IMR-90 (cell line): ENCODE measurements around the gene C3orf33. TPM values are rescaled to one million over a fixed set of nuclear protein-coding genes. Genes with fewer than 3 reads are reported as not detected.
"Not testable (repeated sequence)": the region's sequence is repeated elsewhere in the genome, so short reads cannot be mapped to it uniquely, and the experiment has no call there.

Source experiments
- ATAC-seq: fragments of 200-7000 bp; cut with Tn5 transposase; 2 replicates; pipeline ENCODE4 v1.9.1; 2020; ENCODE audit warnings: low read depth, mild to moderate bottlenecking, moderate library complexity
- BruUV-seq: library from RNA; stranded (reverse); fragments of 400-500 nt; replicated peaks from 2 replicates; lab custom pipeline; 2021; lab: Mats Ljungman, UMichigan
- CTCF ChIA-PET: fragments of 300-600 bp; formaldehyde crosslinking; extraction: SDS; loops from one replicate; lab custom pipeline; 2021; ENCODE audit warnings: antibody characterized with exemption; lab: Yijun Ruan, JAX
- POLR2A ChIA-PET: fragments of 300-600 bp; sonication (Branson Sonifier 250); formaldehyde crosslinking; loops from one replicate; lab custom pipeline; 2022; ENCODE audit warnings: antibody characterized with exemption; ENCODE audit not compliant: unreplicated experiment; lab: Charles Lee
- DNase-seq: peaks from one replicate; pipeline ENCODE4 v3.0.0; 2013
- H2AFZ ChIP-seq: replicated peaks from 2 replicates; pipeline ENCODE3; 2013; ENCODE audit warnings: low read length, mild to moderate bottlenecking; ENCODE audit not compliant: poor library complexity
- H2AK5ac ChIP-seq: 2 replicates; pipeline ENCODE4 v1.6.1; 2013; ENCODE audit warnings: low read depth, low read length, inconsistent platforms
- H2AK9ac ChIP-seq: replicated peaks from 2 replicates; pipeline ENCODE3; 2013; ENCODE audit warnings: mild to moderate bottlenecking, low read depth, low read length, moderate library complexity; ENCODE audit not compliant: poor library complexity
- H2BK120ac ChIP-seq: 2 replicates; pipeline ENCODE4 v1.6.1; 2013; ENCODE audit warnings: low read depth, low read length, inconsistent platforms
- H2BK15ac ChIP-seq: 3 replicates; pipeline ENCODE4 v1.6.1; 2013; ENCODE audit warnings: low read depth, low read length, inconsistent platforms
- H2BK20ac ChIP-seq: 2 replicates; pipeline ENCODE4 v1.6.1; 2013; ENCODE audit warnings: low read depth, mild to moderate bottlenecking, inconsistent platforms, low read length, moderate library complexity
- H2BK5ac ChIP-seq: 2 replicates; pipeline ENCODE4 v1.6.1; 2013; ENCODE audit warnings: mild to moderate bottlenecking, low read depth, low read length, inconsistent platforms; ENCODE audit not compliant: poor library complexity, severe bottlenecking
- H3K14ac ChIP-seq: replicated peaks from 2 replicates; pipeline ENCODE4 v1.6.1; 2013; ENCODE audit warnings: low read depth, low read length, inconsistent platforms
- H3K18ac ChIP-seq: 2 replicates; pipeline ENCODE4 v1.6.1; 2013; ENCODE audit warnings: low read depth, low read length, control low read depth
- H3K23ac ChIP-seq: 2 replicates; pipeline ENCODE4 v1.6.1; 2013; ENCODE audit warnings: low read depth, low read length, inconsistent platforms
- H3K27ac ChIP-seq: 2 replicates; pipeline ENCODE4 v1.5.1; 2013; ENCODE audit warnings: mild to moderate bottlenecking, control low read depth, low read length; ENCODE audit not compliant: insufficient read depth
- H3K27me3 ChIP-seq: 2 replicates; pipeline ENCODE4 v1.6.1; 2013; ENCODE audit warnings: low read length; ENCODE audit not compliant: control insufficient read depth, insufficient read depth
- H3K36me3 ChIP-seq: 2 replicates; pipeline ENCODE4 v1.6.1; 2013; ENCODE audit warnings: low read length, mixed read lengths; ENCODE audit not compliant: control insufficient read depth, insufficient read depth
- H3K4ac ChIP-seq: 2 replicates; pipeline ENCODE4 v1.6.1; 2013; ENCODE audit warnings: low read depth, low read length, inconsistent platforms
- H3K4me1 ChIP-seq: 2 replicates; pipeline ENCODE4 v1.6.1; 2013; ENCODE audit warnings: low read length, mixed read lengths; ENCODE audit not compliant: control insufficient read depth, insufficient read depth
- H3K4me2 ChIP-seq: 2 replicates; pipeline ENCODE4 v1.6.1; 2013; ENCODE audit warnings: low read depth, mild to moderate bottlenecking, control low read depth, low read length, moderate library complexity
- H3K4me3 ChIP-seq: 2 replicates; pipeline ENCODE4 v1.5.1; 2013; ENCODE audit warnings: low read depth, mild to moderate bottlenecking, control low read depth, low read length, moderate library complexity; ENCODE audit not compliant: insufficient read depth
- H3K56ac ChIP-seq: 2 replicates; pipeline ENCODE4 v1.6.1; 2013; ENCODE audit warnings: low read length, inconsistent platforms; ENCODE audit not compliant: insufficient read depth; ENCODE audit errors: extremely low read depth
- H3K79me1 ChIP-seq, 2 experiments: 2 replicates each; pipeline ENCODE4 v1.6.1; 2013; ENCODE audit warnings: low read length in 2 of 2, inconsistent platforms in 1 of 2, low read depth in 1 of 2
- H3K9ac ChIP-seq: 2 replicates; pipeline ENCODE4 v1.6.1; 2013; ENCODE audit warnings: low read depth, low read length, control low read depth
- H3K9me1 ChIP-seq: 2 replicates; pipeline ENCODE4 v1.6.1; 2013; ENCODE audit warnings: low read length, inconsistent platforms; ENCODE audit not compliant: insufficient read depth
- H3K9me3 ChIP-seq: 2 replicates; pipeline ENCODE4 v1.6.1; 2013; ENCODE audit warnings: low read length; ENCODE audit not compliant: control insufficient read depth, insufficient read depth
- H4K20me1 ChIP-seq: 2 replicates; pipeline ENCODE4 v1.6.1; 2013; ENCODE audit warnings: low read length, inconsistent platforms; ENCODE audit not compliant: insufficient read depth
- H4K5ac ChIP-seq: 2 replicates; pipeline ENCODE4 v1.6.1; 2013; ENCODE audit warnings: mild to moderate bottlenecking, low read depth, low read length, control low read depth
- H4K8ac ChIP-seq, 2 experiments: 2 replicates each; pipeline ENCODE4 v1.6.1; 2013; ENCODE audit warnings: low read depth in 2 of 2, low read length in 2 of 2, control low read depth in 1 of 2, inconsistent platforms in 1 of 2
- H4K91ac ChIP-seq: 2 replicates; pipeline ENCODE4 v1.6.1; 2013; ENCODE audit warnings: low read depth, low read length, inconsistent platforms; ENCODE audit not compliant: insufficient read depth
- WGBS, 2 experiments: methylation state at CpG; one replicate each; pipeline versions ENCODE4 v1.1.5 to v1.1.7; 2013; ENCODE audit warnings: missing lambda C conversion rate in 2 of 2; ENCODE audit not compliant: insufficient read length in 1 of 2; ENCODE audit errors: extremely low coverage in 2 of 2; 5-methylcytosine and 5-hydroxymethylcytosine counted together
- dilution Hi-C: fragments of 300-500 bp; cut with HindIII; formaldehyde crosslinking; loops from one replicate; pipeline ENCODE4 v1.14.3; 2018; ENCODE audit warnings: low sequenced_read_pairs; ENCODE audit not compliant: unreplicated experiment
- in situ Hi-C: fragments of 300-500 bp; cut with MboI; formaldehyde crosslinking; loops from 3 replicates; pipeline ENCODE4 v1.14.3; 2019; ENCODE audit warnings: low sequenced_read_pairs, inconsistent platforms, mixed read lengths
- intact Hi-C: fragments of 100-400 bp; cut with micrococcal nuclease; formaldehyde crosslinking; loops from 2 replicates; pipeline ENCODE4 v1.10.0; 2022
- polyA plus RNA-seq, 3 experiments: library from polyadenylated mRNA; depleted of rRNA; stranded (reverse); fragments of >200 nt; gene quantifications; 2 replicates each; pipeline ENCODE4 v1.2.3, GENCODE V29; 2012; ENCODE audit warnings: low replicate concordance in 1 of 3
- total RNA-seq: library from RNA; depleted of rRNA; stranded (reverse); fragments of >200 nt; gene quantifications from 2 replicates; pipeline ENCODE4 v1.2.3, GENCODE V29; 2012

C3orf33 gene
- total and polyA plus RNA-seq, 2 of the 4 experiments (the other 2 are of a cell fraction), result 0.72 to 1.2 TPM

DNA sequence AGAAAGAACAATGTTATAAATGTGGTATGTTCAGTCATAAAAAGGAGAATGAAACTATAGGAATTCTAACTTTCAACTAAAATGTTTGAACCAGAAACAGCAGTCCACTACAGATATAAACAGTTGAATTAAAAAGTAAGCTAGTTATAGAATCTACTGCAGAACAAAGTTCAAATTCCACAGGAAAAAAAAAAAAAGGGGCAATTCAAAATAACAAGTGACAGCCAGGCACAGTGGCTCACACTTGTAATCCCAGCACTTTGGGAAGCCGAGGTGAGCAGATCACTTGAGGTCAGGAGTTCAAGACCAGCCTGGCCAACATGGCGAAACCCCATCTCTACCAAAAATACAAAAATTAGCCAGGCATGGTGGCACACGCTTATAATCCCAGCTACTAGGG lies 43.3 kb upstream of the C3orf33 start:
- WGBS, 2 experiments, result no CpG with 5 or more reads among the region's 3 CpGs
- H3K56ac ChIP-seq, H2AK9ac ChIP-seq, H3K14ac ChIP-seq, H3K23ac ChIP-seq, H3K4me2 ChIP-seq, H3K18ac ChIP-seq, BruUV-seq, dilution Hi-C loops, H3K9me3 ChIP-seq, H2BK5ac ChIP-seq, H3K27ac ChIP-seq, intact Hi-C loops, H4K8ac ChIP-seq, H2BK15ac ChIP-seq, in situ Hi-C loops, H3K4me1 ChIP-seq, H4K91ac ChIP-seq, ATAC-seq, H2AK5ac ChIP-seq, POLR2A ChIA-PET, H4K5ac ChIP-seq, H2BK120ac ChIP-seq, H3K4ac ChIP-seq, H2BK20ac ChIP-seq, H3K27me3 ChIP-seq, H3K9me1 ChIP-seq, DNase-seq, H3K4me3 ChIP-seq, H4K20me1 ChIP-seq, H3K9ac ChIP-seq, H3K36me3 ChIP-seq, H2AFZ ChIP-seq: not testable (repeated sequence)
- H3K79me1 ChIP-seq, result peaks cover 6 to 37% of the 10 kb centered on the region in 2 experiments; a peak in 3 of 4 replicates
- CTCF ChIA-PET, result interaction anchor here (0.6 kb wide), 1 partner anchor 685 kb away, joined by 3 read pairs; no protein-coding TSS in a partner anchor
